ENCODE results near the gene PNMA6F. TPM values are rescaled to one million over a fixed set of nuclear protein-coding genes. Genes with fewer than 3 reads are reported as not detected.

The PNMA6F gene
- total RNA-seq, 1 experiment from 2014 or later: not detected

GRCh38 chrX:153333266-153333665 is 11.7 kb upstream of the PNMA6F start:
- Histone ChIP-seq H3K9ac (ENCODE audit: low read length) (no peak overlapping the region), H3K27ac (ENCODE audit: low read depth, low read length) (no peak overlapping the region), H4K20me1 (ENCODE audit: insufficient read depth) (no peaks in the 10 kb centered on the region), H3K27me3 (ENCODE audit: insufficient read depth, low read length) (no peaks in the 10 kb centered on the region), H3K4me1 (ENCODE audit: control insufficient read depth in 1 of 2, insufficient read depth in 2 of 2, low read length in 2 of 2) (peaks cover 5 to 12% of the 10 kb centered on the region in 2 experiments; a peak in 3 of 4 replicates), H3K9me3 (ENCODE audit: control insufficient read depth in 1 of 2, insufficient read depth in 1 of 2, low read depth in 1 of 2, low read length in 2 of 2) (no peaks in the 10 kb centered on the region), H3K4me2 (ENCODE audit: low read length) (peak overlapping the region; percentile 69), H3K9me2 (ENCODE audit: insufficient read depth) (no peaks in the 10 kb centered on the region), H2AFZ (ENCODE audit: low read depth, low read length, poor library complexity, severe bottlenecking) (no peak overlapping the region), H3K79me2 (ENCODE audit: insufficient read depth, low read length) (peaks cover 11% of the 10 kb centered on the region; the same call in 1 of the 2 replicates), H3K36me3 (ENCODE audit: control insufficient read depth in 1 of 2, insufficient read depth in 2 of 2, low read length in 2 of 2) (0 out of 4 replicates have a peak, but pooled peaks cover 0 to 2% of the 10 kb centered on the region in 2 experiments), H3K4me3 (replicated peaks in 1 of 2; ENCODE audit: low read depth in 1 of 2, low read length in 2 of 2) (peak overlapping the region; percentile 20 to 42; a peak in 3 of 4 replicates)
- RAD21 ChIA-PET (ENCODE audit: low non-redundant PET in 1 of 2, low total read pairs in 2 of 2, uncharacterized antibody in 2 of 2, unreplicated experiment in 2 of 2): no interaction called here
- no peak for ATAC-seq
- POLR2A ChIA-PET: no interaction called here
- CTCF ChIA-PET: no interaction called here
- TF ChIP-seq YY1 (IDR thresholded peaks at IDR 0.05; ENCODE audit: extremely low read depth, insufficient replicate concordance, low read depth, low read length): no peak
- TF ChIP-seq EZH2phosphoT487 (IDR thresholded peaks at IDR 0.05; ENCODE audit: borderline replicate concordance): no peak
- no peak for TF ChIP-seq CTCF (IDR thresholded peaks at IDR 0.05 in 2 of 3, conservative IDR thresholded peaks at IDR 0.05 in 1 of 3; ENCODE audit: borderline replicate concordance in 1 of 3, insufficient read depth in 1 of 3, low read depth in 2 of 3, low read length in 2 of 3)
- TF ChIP-seq, protein P1, sequence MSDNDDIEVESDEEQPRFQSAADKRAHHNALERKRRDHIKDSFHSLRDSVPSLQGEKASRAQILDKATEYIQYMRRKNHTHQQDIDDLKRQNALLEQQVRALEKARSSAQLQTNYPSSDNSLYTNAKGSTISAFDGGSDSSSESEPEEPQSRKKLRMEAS (IDR thresholded peaks at IDR 0.05): no peak
- no peak for TF ChIP-seq JUND (IDR thresholded peaks at IDR 0.05)
- TF ChIP-seq EGR1 (IDR thresholded peaks at IDR 0.05; ENCODE audit: low read depth): no peak
- no peak for TF ChIP-seq POLR2A (IDR thresholded peaks at IDR 0.05; ENCODE audit: borderline replicate concordance, extremely low read depth, insufficient read depth, insufficient read length)
- no peak for TF ChIP-seq RAD21 (IDR thresholded peaks at IDR 0.05; ENCODE audit: low read depth)
- no peak for TF ChIP-seq SIN3A (IDR thresholded peaks at IDR 0.05; ENCODE audit: low read depth)
- TF ChIP-seq POLR2AphosphoS5 (IDR thresholded peaks at IDR 0.05; ENCODE audit: low read depth, low read length): no peak
- TF ChIP-seq, protein P2, sequence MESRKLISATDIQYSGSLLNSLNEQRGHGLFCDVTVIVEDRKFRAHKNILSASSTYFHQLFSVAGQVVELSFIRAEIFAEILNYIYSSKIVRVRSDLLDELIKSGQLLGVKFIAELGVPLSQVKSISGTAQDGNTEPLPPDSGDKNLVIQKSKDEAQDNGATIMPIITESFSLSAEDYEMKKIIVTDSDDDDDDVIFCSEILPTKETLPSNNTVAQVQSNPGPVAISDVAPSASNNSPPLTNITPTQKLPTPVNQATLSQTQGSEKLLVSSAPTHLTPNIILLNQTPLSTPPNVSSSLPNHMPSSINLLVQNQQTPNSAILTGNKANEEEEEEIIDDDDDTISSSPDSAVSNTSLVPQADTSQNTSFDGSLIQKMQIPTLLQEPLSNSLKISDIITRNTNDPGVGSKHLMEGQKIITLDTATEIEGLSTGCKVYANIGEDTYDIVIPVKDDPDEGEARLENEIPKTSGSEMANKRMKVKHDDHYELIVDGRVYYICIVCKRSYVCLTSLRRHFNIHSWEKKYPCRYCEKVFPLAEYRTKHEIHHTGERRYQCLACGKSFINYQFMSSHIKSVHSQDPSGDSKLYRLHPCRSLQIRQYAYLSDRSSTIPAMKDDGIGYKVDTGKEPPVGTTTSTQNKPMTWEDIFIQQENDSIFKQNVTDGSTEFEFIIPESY (IDR thresholded peaks at IDR 0.05; ENCODE audit: extremely low read depth, insufficient replicate concordance, low read length): no peak
- no TSS peak for BruUV-seq (replicated peaks)
- intact Hi-C loops (cut with micrococcal nuclease): no loop called here
- no peak for DNase-seq (ENCODE audit: low read depth, low spot score)

All from HCT116 (cell line).